ENCODE data around the gene MCIDAS. TPM values are rescaled to one million over a fixed set of nuclear protein-coding genes. Genes with fewer than 3 reads are reported as not detected.

Gene MCIDAS
- total RNA-seq, 2 donors from 2014 or later = not detected

- Mint-ChIP-seq H3K4me1 (ENCODE audit: low read depth in 2 of 2) (peaks cover 0 to 3% of the 10 kb centered on the region in 2 donors), H3K27me3 (peaks cover 35 to 69% of the 10 kb centered on the region in 2 donors), H3K9me3 (no peaks in the 10 kb centered on the region), H3K27ac (no peak overlapping the region), H3K4me3 (no peak overlapping the region), H3K36me3 (no peaks in the 10 kb centered on the region)
- ATAC-seq = no peak
- no peak for DNase-seq (ENCODE audit: low spot score)
Measured at GRCh38 chr5:55205001-55205400, 22.1 kb downstream of the MCIDAS start.

- H3K36me3 Mint-ChIP-seq = no peaks in the 10 kb centered on the region
- ATAC-seq = no peak
- H3K4me1 Mint-ChIP-seq (ENCODE audit: low read depth in 2 of 2) = no peaks in the 10 kb centered on the region
- no peak overlapping the region for H3K4me3 Mint-ChIP-seq
- H3K27ac Mint-ChIP-seq = no peak overlapping the region
- H3K9me3 Mint-ChIP-seq = no peaks in the 10 kb centered on the region
- peaks cover 33 to 49% of the 10 kb centered on the region in 2 donors for H3K27me3 Mint-ChIP-seq
- DNase-seq (ENCODE audit: low spot score) = no peak
Measured at GRCh38 chr5:55191165-55191564, 36.0 kb downstream of the MCIDAS start.

GRCh38 chr5:55188656-55189540 lies 38.2 kb downstream of the MCIDAS start:
- Mint-ChIP-seq H3K36me3 (no peaks in the 10 kb centered on the region), H3K9me3 (no peaks in the 10 kb centered on the region), H3K27ac (no peak overlapping the region), H3K27me3 (peaks cover 43 to 61% of the 10 kb centered on the region in 2 donors), H3K4me1 (ENCODE audit: low read depth in 2 of 2) (no peaks in the 10 kb centered on the region), H3K4me3 (no peak overlapping the region)
- no peak for DNase-seq (ENCODE audit: low spot score)
- no peak for ATAC-seq

- ATAC-seq (no peak), DNase-seq (ENCODE audit: low spot score) (no peak)
- H3K4me3 Mint-ChIP-seq = no peak overlapping the region
- no peak overlapping the region for H3K27ac Mint-ChIP-seq
- H3K36me3 Mint-ChIP-seq = no peaks in the 10 kb centered on the region
- H3K27me3 Mint-ChIP-seq = peaks cover 35 to 51% of the 10 kb centered on the region in 2 donors
- H3K9me3 Mint-ChIP-seq = no peaks in the 10 kb centered on the region
- no peaks in the 10 kb centered on the region for H3K4me1 Mint-ChIP-seq (ENCODE audit: low read depth in 2 of 2)
Measured at GRCh38 chr5:55187370-55187769, 39.7 kb downstream of the MCIDAS start.

GRCh38 chr5:55180016-55180415 lies 47.1 kb downstream of the MCIDAS start:
- Mint-ChIP-seq H3K4me1 (ENCODE audit: low read depth in 2 of 2) (peaks cover 8 to 16% of the 10 kb centered on the region in 2 donors), H3K36me3 (peaks cover 5% of the 10 kb centered on the region), H3K4me3 (no peak overlapping the region), H3K27ac (no peak overlapping the region), H3K9me3 (no peaks in the 10 kb centered on the region), H3K27me3 (peaks cover 41 to 60% of the 10 kb centered on the region in 2 donors)
- DNase-seq (ENCODE audit: low spot score) = no peak
- ATAC-seq = no peak

GRCh38 chr5:55177078-55177477 lies 50.0 kb downstream of the MCIDAS start:
- DNase-seq (ENCODE audit: low spot score) = no peak
- Mint-ChIP-seq H3K36me3 (peaks cover 5% of the 10 kb centered on the region), H3K27ac (no peak overlapping the region), H3K27me3 (peaks cover 47 to 75% of the 10 kb centered on the region in 2 donors), H3K9me3 (no peaks in the 10 kb centered on the region), H3K4me3 (peak overlapping the region; percentile 44), H3K4me1 (ENCODE audit: low read depth in 2 of 2) (peaks cover 16 to 22% of the 10 kb centered on the region in 2 donors)
- no peak for ATAC-seq

- Mint-ChIP-seq H3K36me3 (peaks cover 5% of the 10 kb centered on the region), H3K27me3 (peaks cover 43 to 68% of the 10 kb centered on the region in 2 donors), H3K4me3 (peak overlapping the region; percentile 44), H3K27ac (no peak overlapping the region), H3K4me1 (ENCODE audit: low read depth in 2 of 2) (peaks cover 16 to 22% of the 10 kb centered on the region in 2 donors), H3K9me3 (no peaks in the 10 kb centered on the region)
- DNase-seq (ENCODE audit: low spot score) (no peak), ATAC-seq (peak; percentile 34)
Measured at GRCh38 chr5:55176176-55176818, 50.8 kb downstream of the MCIDAS start.

GRCh38 chr5:55175781-55176175 lies 51.3 kb downstream of the MCIDAS start:
- H3K27ac Mint-ChIP-seq = no peak overlapping the region
- H3K4me3 Mint-ChIP-seq = peak overlapping the region; percentile 44
- peaks cover 39 to 66% of the 10 kb centered on the region in 2 donors for H3K27me3 Mint-ChIP-seq

GRCh38 chr5:55173687-55174230 lies 53.4 kb downstream of the MCIDAS start:
- Mint-ChIP-seq H3K9me3 (no peaks in the 10 kb centered on the region), H3K36me3 (peaks cover 5% of the 10 kb centered on the region), H3K4me3 (peak overlapping the region; percentile 87), H3K27ac (no peak overlapping the region), H3K27me3 (peaks cover 37 to 64% of the 10 kb centered on the region in 2 donors), H3K4me1 (ENCODE audit: low read depth in 2 of 2) (peaks cover 16 to 22% of the 10 kb centered on the region in 2 donors)
- DNase-seq (ENCODE audit: low spot score) (no peak), ATAC-seq (no peak)

More at GRCh38 chr5:55175781-55176175, 51.3 kb downstream of the MCIDAS start:
- peaks cover 16 to 22% of the 10 kb centered on the region in 2 donors for H3K4me1 Mint-ChIP-seq (ENCODE audit: low read depth in 2 of 2)
- no peaks in the 10 kb centered on the region for H3K9me3 Mint-ChIP-seq
- peaks cover 5% of the 10 kb centered on the region for H3K36me3 Mint-ChIP-seq
- DNase-seq (ENCODE audit: low spot score) = no peak
- ATAC-seq = no peak

GRCh38 chr5:55172937-55173686 lies 54.0 kb downstream of the MCIDAS start, which contains the start of gene CDC20B:
Gene CDC20B, minus strand, starts transcription at chr5:55173177. Its CDS starts 177 bp downstream, at chr5:55173000.
- DNase-seq (ENCODE audit: low spot score) (peak; percentile 89), ATAC-seq (peak; percentile 98 to 99)
- peaks cover 38 to 65% of the 10 kb centered on the region in 2 donors for H3K27me3 Mint-ChIP-seq
- H3K27ac Mint-ChIP-seq = peak within 1 kb of the TSS in 1 of 2 donors; percentile 35
- H3K9me3 Mint-ChIP-seq = no peaks in the 10 kb centered on the region
- H3K4me1 Mint-ChIP-seq (ENCODE audit: low read depth in 2 of 2) = peaks cover 16 to 22% of the 10 kb centered on the region in 2 donors
- peaks cover under 1% of the 10 kb centered on the region for H3K36me3 Mint-ChIP-seq
- H3K4me3 Mint-ChIP-seq = peak within 1 kb of the TSS; percentile 87

GRCh38 chr5:55172051-55172899 lies 54.8 kb downstream of the MCIDAS start:
- H3K9me3 Mint-ChIP-seq = no peaks in the 10 kb centered on the region
- peaks cover 16 to 22% of the 10 kb centered on the region in 2 donors for H3K4me1 Mint-ChIP-seq (ENCODE audit: low read depth in 2 of 2)
- no peaks in the 10 kb centered on the region for H3K36me3 Mint-ChIP-seq
- ATAC-seq (peak; percentile 60), DNase-seq (ENCODE audit: low spot score) (peak; percentile 75)
- peak overlapping the region in 1 of 2 donors; percentile 35 for H3K27ac Mint-ChIP-seq
- H3K27me3 Mint-ChIP-seq = peaks cover 35 to 58% of the 10 kb centered on the region in 2 donors
- peak overlapping the region; percentile 87 for H3K4me3 Mint-ChIP-seq

GRCh38 chr5:55171471-55171870 lies 55.6 kb downstream of the MCIDAS start:
- Mint-ChIP-seq H3K4me1 (ENCODE audit: low read depth in 2 of 2) (peaks cover 16 to 17% of the 10 kb centered on the region in 2 donors), H3K36me3 (no peaks in the 10 kb centered on the region), H3K4me3 (no peak overlapping the region), H3K9me3 (no peaks in the 10 kb centered on the region), H3K27me3 (peaks cover 32 to 54% of the 10 kb centered on the region in 2 donors), H3K27ac (no peak overlapping the region)
- ATAC-seq (no peak), DNase-seq (ENCODE audit: low spot score) (no peak)
